NCI-H2196 (cell line): ENCODE results near the gene CXXC4.
A peak's percentile ranks its signal among the peaks of the same experiment; 100 is the strongest.

Experiments used
- DNase-seq: peaks from one replicate; lab custom pipeline; 2025; ENCODE audit not compliant: unreplicated experiment; lab: John Stamatoyannopoulos, UW

Gene CXXC4

DNA sequence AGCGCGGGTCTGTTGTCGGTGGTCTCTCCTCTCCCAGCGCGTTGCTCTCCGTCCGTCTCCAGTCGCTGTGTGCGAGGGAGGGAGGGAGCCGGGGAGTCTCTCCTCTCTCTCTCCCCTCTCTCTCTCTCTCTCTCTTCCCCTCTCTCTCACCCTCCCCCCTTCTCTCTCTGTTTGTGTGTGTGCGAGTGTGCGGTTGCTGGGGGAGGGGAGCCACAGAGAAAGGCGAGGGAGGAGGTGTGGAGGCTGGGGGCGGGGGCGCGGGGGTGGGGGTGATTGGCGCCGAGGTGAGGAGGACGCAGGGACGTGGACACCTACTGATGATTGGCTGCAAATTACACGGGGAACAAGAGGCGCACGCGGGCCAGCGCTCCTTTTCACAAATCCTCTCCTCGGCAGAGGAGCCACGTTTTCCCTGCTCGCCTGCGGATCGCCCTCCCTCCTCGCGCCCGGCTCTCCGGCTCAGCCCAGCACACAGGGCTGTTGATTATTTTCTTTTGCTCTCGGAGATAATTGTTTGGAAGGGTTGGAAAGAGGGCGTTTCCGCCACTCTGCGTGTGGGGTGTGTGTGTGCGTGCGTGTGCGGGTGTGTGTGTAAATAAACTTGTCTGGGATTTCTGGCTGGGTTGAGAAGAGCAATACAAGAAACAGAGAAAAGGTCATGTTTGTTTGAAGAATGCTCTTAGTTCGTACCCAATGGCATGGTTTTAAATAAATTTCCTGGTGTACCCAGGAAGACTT is at the start of gene CXXC4:
Gene CXXC4, minus strand, starts transcription at position 73 of the 738 bp plus-strand sequence. CDS start 3,092 bp downstream, outside the sequence.
- DNase-seq = peak; percentile 60

DNA sequence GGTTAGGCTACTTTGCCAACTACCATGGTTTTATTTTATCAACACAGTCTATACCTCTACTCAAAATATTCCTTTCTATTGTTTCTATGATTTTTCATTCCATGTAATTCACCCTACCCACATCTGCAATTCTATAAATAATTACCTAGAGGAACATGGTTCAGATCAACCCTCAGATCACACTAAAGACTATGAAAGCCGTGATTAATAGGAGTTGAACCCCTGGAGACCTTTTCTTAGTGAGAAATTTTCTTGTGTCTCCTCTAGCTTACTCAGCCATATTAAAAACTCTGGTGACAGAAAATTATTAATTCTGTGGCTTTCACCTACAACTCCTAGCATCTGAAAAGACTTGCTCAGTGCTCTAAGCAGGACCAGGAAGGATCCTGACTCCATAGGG is 38.5 kb upstream of the CXXC4 start:
- no peak for DNase-seq

DNA sequence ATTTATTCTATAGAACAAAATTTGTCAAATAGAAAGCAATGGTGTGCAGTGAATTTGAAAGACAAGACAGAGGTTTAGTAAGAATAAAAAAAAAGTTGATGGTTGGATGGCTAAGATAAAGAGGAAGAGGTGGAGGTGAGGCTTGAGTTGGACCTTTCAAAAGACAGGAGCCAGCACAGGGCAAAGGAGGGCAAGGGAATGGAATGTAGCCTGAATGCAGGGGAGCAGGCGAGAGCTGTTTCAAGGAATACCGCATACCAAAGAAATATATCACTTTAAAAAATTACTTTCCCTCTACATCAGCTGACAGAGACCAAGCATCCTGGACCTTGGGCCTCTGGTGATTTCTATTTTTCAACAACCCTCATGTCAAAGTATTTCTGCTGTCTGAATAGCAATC is 38.0 kb upstream of the CXXC4 start:
- DNase-seq = no peak

DNA sequence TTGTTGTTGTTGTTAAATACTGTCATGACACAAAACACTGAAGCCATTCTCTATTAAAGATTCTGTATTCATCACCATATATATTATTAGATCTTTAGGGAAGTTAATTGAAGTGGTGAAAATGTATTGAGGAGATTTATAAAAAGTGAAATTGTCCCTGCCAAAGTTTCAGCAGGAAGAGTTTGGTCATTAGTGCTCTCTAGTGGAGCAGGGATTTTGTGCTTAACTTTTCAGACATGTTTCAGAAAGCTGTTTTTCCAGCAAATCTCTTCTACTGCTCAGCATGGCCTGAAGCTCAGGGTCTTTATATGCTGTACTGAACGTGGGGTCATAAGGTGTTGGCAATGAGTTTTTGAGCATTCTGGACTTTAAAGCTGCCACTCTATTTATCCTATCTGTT is 36.7 kb upstream of the CXXC4 start:
- no peak for DNase-seq

DNA sequence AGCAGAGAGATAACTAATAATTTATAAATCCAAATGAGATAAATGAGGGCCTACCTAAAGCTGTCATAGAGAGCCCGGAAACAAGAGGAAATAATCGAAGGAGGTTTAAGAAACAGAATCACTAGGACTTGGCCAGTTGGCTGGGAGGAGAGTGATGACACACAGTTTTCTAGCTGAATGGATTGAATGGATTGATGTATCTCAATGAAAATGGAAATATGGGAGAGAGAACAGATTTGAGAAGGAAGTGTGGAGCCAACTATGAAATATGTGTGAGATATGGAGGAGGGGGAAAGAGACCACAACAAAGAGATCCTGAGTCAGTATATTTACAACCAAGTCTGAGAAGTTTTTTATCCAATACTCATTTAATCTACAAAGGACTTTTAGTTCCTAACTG is 35.7 kb upstream of the CXXC4 start:
- no peak for DNase-seq

DNA sequence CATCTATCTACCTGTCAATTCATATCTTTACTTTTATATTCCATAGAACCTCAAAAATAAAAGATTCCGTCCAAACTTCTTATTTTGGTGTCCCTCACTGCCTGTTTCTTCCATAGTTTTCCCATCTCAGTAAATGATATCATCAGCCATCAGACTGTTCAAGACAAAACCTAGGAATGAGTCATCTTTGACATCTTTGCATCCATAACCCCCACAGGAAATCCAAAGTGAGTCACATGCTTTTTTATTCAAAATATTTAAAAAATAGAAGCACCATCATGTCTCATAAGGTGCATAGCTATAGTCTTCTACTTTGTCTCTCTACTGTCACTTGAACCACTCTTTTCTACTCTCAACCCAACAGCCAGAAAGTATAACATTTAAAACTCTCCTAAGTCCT is 29.9 kb upstream of the CXXC4 start:
- DNase-seq = no peak

DNA sequence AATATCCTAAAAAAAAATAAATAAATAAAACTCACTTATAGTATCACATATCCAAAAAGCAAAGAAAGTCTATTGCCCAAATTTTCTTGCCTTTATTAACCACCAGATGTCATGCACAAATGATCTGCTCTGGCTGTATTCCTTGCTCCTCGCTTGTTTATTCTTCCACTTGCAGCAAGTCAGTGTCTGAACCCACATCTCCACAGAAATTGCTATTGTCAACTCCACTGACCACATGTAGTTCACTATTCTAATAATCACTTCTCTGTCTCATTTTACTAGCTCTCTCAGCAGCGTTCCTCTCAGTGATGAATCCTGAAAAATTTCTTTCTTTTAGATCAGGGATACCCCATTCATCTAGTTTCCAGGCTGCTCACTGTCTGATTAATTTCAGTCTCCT is 29.3 kb upstream of the CXXC4 start:
- DNase-seq = no peak

DNA sequence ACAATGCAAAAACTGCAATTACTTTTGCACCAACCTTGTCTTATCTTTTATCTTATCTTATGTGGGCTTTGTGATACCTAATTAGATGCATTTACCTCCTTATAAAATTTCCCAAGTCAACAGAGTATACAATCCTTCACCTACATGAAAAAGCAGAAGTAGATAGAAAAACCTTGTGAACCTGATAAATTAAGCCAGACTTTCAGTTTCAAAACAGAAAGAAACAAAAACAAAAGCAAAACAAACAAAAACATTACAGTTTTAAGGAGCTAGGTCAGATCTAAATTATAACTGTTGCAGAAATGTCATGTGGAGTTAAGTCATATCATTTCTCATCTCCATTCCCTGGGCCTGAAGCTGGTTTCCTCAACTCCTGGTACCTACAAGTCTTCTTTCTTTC is 24.9 kb upstream of the CXXC4 start:
- DNase-seq = no peak

DNA sequence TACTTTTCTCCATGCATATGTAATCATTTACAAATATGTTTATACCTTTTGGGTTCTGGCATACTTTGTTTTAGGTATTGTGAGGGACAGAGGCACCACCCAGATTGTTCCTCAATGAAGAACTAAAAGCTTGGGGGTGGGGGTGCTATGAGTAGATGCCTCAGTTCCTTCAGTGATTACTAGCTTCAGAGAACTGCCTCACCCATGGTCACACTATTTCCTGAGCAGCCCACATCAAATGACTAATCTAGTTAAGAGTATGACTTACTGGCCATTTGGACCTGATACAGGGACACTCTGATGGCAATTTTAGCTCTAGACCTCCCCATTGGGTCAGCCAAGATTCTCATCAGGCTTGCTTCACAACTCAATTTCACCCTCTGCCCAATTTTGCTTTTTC is 22.2 kb upstream of the CXXC4 start:
- DNase-seq = no peak

DNA sequence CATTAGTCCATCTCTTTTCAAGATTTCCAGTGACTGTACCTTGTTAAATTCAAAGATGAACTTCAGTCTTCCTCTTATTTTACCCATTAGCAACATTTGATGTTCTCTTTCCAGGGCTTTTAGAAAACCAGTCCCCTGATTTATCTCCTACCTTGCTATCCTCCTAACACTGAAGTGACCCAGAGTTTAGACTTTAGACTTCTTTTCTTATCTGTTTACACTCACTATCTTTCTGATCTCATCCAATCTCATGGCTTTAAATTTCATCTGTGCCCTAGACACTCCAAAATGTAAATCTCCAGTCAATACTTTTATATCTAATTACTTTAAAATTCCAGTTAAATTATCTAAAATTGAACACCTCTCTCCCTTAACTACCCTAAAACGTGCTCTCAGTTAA is 13.5 kb upstream of the CXXC4 start:
- DNase-seq = no peak

DNA sequence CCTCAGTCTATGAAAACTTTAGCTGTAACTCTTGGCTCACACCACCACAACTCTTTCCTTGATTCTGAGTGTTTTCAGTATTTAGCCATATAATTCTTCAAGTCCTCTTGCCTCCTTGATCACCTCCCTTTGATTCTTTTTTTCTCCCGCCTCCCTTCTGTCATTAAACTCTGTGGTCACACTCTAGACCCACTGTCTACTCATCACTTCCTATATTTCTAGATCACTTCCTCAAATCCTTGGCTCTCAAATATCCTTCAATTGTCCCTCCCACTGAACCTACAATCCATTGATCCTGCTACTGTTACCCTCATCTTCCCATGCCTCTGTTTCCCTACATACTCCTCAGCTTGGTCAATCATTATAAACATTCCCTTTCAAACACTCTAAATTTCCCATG is 12.4 kb upstream of the CXXC4 start:
- no peak for DNase-seq

DNA sequence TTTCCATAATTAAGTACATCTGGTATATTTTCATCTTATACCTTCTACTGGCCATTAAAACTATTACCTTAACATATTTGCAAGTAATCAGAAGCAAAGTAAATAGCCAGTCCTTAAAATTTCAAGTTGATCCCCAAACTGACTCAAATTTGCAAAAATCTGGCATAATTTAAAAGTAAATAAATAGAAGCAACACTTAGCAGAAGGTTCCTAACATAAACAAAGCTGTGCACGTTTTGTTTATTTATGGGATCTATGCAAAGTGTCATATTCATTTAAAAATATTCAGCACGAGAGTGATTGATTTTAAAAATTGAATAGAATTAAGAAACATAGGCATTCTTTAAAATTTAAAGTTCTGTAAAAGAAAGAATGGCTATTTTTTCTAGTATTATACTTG is 9.8 kb upstream of the CXXC4 start:
- DNase-seq = no peak

DNA sequence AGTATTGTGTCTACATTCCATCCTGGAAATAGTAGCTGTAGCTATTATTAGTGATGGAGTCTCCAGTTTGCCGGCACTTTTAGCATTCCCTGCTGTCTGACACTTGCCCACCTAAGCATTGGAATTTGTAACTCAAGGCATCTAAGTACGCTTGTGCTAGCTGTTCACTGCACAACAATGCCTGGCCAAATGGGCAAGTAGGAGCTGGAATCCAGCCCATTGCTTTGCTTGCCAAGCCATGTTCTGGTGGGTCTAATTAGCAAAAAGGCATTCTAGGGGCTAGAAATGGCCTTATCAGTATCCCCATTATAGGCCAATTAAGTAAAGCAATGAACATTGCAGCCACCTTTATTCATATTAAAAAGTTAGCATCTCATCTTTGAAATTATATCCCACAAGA is 7.8 kb upstream of the CXXC4 start:
- no peak for DNase-seq

DNA sequence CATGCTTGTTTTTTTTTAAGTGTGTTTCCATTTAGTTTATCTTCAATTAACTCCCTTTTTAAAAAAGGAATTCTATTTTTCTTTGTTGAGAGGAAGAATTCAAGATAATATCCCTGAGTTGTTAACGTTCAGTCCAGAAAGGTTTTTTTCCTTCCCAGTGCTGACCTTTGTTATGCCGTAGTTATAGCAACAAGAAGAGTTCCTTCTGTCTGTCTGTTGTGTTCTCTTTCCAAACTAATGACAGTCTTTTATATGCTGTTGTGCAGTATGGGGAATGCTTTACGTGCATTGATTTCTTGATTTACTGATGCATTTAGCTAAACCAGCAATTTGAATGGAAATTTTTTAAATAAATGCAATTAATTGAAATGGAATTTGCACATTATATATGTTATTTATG is 6.6 kb upstream of the CXXC4 start:
- no peak for DNase-seq

DNA sequence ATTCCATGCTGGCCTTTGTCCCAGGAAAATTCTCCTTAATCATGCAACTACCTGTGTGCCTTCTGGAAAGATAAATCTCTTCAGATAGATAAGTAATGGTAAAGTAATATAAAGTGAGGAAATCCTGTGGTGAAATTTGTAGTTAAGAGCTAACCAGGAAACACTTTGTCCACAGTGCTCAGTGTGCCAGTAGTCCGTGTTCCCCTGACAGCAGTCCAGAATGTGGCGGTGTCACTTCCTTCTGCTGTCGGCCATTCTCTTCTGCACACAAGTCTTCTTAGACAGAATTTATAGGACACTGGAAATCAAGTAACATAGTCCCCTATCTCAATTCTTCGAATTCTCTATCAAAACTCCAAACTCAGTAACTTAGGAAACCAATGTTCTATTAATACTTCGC is 5.7 kb upstream of the CXXC4 start:
- no peak for DNase-seq

DNA sequence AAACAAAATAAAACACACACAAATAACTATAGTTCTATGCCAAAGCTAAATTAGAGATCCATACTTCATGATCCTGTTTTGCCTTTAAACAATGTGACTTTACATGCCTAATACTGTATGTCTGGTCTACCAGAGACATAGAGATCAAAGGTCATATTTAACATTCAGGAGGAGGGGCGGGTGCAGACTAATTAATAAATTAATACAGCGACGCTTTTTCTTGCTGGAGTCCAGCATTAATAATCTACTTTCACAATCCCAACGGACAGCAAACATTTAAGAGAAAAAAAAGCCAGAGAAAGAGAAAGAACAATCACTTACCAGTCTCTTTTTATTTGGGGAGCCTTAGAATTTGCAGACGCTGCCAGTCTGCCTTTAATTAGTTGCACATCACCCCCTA is 509 bp downstream of the CXXC4 start:
- no peak for DNase-seq

DNA sequence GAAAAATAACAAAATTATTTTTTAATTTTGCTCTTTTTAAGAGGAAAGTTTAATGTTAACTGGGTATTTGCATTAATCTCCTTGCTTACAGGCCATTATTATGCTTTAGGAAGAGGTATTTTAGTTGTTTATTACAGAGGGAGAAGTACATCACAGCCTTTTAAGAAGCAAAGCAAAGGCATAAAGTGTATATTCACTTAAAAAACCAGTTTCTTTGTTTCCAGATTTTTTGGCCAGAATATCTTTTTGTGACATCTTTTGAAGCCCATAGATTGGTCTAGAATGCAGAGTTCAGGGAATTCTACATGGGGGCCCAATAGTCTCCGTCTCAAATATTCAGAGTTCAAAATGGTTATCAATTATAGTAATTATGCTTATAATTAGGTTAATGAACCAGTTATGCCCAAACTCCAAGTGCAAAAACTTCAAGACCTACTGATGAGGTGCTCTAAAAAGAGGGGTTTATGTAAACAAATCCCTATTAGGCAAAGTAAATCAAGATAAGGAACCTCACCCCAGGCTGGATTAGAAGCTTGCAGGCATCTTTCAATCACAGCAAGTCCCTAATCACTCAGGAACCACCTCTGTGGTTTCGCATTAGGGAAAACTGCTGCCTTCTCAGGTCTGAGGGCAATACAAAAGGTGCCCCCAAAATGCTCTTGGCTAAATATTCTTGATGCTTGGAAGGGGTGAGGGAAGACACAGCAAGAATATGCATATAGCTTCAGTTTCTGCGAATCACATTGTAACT is 1.4 kb downstream of the CXXC4 start:
- no peak for DNase-seq

DNA sequence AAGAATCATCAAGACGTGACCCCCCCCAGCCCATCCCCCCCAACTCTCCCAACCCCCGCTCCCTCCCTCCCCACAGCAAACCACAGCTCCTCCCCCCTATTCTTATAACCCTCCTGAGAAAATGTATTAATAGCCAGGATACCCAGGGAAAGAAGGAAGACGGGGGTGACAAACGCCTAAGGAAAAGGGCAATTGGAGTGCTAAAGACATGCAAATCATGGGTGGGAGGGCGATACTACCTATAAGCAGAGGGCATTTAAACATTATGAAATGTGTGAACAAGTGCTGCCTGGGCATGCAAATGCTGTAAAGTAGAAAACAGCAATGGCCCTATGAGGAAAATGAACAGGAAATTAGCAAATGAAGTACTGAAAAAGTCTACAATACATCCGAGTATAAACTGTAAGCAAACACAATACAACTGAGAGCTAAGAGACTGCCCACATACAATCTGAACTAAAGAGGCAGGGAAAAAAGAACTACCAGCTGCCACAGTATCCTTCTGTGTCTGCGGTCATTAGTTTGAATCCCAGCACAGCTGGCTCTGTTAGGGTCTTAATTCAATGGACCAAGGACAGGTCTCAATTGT is 2.4 kb downstream of the CXXC4 start:
- DNase-seq = no peak

DNA sequence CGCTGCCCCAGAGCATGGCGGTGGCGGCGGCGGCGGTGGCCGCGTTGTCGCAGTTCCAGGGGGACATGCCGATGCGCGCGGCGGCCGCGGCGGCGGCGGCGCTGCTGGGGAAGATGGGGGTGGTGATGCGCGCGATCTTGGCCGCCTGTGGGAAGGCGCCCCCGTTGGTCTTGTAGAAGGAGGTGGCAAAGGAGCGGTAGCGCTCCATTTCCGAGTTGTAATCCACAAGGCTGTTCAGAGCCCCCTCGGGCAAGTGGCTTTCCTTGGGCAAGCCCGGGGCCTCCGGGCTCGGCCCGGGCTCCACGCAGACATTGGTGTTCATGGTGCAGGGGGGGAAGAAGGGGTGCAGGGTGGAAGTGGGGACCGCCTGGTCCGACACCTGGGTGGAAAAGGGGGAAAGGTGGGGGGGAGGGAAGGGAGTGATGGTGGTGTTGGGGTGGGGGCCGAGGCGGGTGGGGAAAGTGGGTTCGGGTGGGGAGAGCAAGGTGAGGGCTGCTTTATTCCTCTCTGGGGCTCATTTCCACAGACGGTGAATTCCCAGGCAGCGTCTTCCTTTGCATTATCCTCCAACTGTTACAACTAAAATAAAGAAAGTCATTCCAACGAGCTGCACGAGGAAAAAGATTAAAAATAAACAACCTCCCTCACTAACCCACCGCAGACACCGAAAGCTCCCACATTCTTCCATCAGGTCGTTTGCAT is 3.1 kb downstream of the CXXC4 start:
- DNase-seq = no peak

DNA sequence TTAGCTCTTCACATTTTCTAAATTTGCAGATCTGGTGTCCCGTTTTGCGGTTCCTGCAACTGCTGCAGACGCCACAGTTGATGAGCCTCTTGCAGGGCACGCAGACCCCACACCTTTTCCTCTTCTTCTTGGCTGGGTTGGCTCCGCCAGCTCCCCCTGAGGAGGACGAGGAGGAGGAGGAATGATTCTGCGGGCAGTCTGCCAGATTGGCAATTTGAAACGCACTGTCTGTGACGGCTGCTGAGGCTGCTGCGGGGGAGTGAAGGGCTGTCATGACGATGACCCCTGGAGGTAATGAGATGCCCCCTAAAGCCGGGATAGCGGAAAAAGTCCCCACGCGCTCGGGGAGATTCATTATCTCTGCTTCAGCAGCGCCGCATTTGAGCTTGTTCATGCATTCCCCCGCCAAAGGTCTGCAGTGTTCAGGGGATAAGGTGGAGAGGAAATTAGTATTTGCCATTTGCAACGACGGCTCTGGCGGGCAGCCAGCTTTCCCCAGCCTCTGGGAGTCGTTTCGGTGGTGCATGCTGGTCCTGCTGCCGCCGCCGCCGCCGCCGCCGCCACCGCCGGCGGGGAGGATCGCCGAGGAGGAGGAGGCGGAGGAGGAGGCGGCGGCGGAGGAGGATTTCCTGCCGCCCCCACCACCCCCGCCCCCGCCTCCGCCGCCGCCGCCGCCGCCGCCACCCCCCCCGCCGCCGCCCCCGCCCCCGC is 3.8 kb downstream of the CXXC4 start:
- DNase-seq = peak; percentile 69

DNA sequence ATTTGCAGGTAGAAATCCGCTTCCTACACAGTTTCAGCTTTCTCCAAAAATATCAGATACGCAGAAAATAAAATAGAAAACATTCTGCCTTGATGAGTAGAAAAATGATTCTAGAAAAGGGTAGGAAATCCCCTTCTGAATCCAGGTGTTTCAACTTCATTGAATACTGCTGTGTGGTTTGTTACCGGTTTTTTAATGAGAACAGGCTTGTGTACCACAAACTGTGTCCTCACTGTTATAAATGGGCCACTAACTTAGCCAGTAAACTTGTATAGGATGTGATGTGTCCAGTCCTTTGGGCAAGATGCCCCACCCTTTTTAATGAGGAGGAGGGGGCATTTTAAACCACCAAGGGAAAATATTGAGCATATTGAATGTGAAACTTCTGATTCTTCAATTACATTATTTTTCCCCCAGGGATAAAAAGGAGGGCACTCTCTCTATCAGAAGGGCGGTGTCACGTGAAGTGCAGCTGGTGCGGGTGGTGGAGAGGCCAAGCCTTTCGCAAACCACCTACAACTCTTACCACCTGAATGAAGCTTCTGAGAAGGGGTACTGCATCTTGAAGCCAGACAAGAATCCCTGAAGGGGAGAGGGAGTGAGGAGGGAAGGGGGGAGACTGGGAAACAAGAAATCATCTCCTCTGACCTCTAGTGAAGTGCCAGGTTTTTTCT is 4.5 kb downstream of the CXXC4 start:
- peak; percentile 23 for DNase-seq
